ENCODE data around the gene C1QTNF8. TPM values are rescaled to one million over a fixed set of nuclear protein-coding genes. Genes with fewer than 3 reads are reported as not detected.

The C1QTNF8 gene
- total and polyA plus RNA-seq, 5 donors from 2014 or later = not detected

DNA sequence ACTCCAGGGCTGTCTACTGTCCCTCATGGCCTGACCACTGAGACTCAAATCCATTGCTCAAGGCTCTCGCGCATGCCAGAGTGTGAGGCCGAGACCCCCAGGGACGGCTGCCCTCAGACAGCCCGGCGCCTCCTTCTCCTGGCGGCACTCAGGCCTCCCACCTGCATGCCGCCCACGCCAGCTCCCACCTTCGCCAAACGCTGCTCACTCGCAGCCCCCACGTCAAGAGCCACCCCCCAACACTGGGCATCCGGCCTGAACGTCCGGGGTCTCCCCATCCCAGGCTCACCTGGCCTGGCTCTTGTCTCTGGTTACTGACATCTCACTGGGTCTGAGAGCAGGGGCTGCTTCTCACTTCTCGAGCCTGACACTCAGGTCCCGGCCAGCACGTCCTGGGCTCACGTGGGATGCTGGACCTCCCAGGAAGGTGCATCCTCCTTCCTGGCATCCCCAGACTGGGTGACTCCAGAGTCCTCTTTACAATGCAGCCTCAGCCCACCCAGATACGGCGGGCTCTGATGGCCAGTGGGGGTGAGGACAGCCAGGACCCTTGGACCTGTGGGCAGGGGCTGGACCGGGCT is 44.6 kb upstream of the C1QTNF8 start:
- DNase-seq = no peak
- no peak for ATAC-seq (ENCODE audit: low read depth in 2 of 2)
- Mint-ChIP-seq H3K9me3 (no peaks in the 10 kb centered on the region), H3K27ac (no peak overlapping the region), H3K36me3 (no peaks in the 10 kb centered on the region), H3K27me3 (peaks cover 4% of the 10 kb centered on the region), H3K4me3 (no peak overlapping the region), H3K4me1 (no peaks in the 10 kb centered on the region)
- Histone ChIP-seq H3K9me3 (ENCODE audit: control insufficient read depth in 2 of 2, low read length in 2 of 2) (no peaks in the 10 kb centered on the region), H3K27me3 (ENCODE audit: control insufficient read depth, insufficient read depth, low read length) (no peaks in the 10 kb centered on the region), H3K4me3 (ENCODE audit: low read depth, low read length) (no peak overlapping the region), H3K36me3 (ENCODE audit: control insufficient read depth, insufficient read depth, low read length) (no peaks in the 10 kb centered on the region), H3K27ac (ENCODE audit: insufficient read depth, low read length, poor library complexity, severe bottlenecking) (no peak overlapping the region), H3K4me1 (ENCODE audit: control insufficient read depth, insufficient read depth, low read length, poor library complexity, severe bottlenecking) (no peaks in the 10 kb centered on the region)

DNA sequence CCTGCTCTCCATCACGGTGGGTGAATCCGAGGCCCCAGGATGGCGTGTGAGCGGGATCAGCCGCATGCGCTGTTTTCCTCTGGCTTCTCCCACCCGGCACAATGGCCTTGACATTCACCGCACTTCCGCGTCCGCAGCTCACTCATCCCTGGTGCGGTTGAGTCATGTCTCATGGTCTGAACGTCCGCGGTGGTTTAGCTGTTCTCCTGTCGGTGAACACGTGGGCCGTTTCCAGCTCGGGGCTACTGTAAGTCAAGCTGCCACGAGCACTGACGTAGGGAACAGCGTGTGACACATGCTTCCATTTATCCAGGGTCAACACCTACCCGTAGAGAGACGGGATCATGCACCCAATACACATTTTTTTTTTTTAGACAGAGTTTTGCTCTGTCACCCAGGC is 41.6 kb upstream of the C1QTNF8 start:
- Histone ChIP-seq H3K4me3 (ENCODE audit: low read depth, low read length) (no peak overlapping the region), H3K4me1 (ENCODE audit: control insufficient read depth, insufficient read depth, low read length, poor library complexity, severe bottlenecking) (no peaks in the 10 kb centered on the region), H3K27me3 (ENCODE audit: control insufficient read depth, insufficient read depth, low read length) (no peaks in the 10 kb centered on the region), H3K27ac (ENCODE audit: insufficient read depth, low read length, poor library complexity, severe bottlenecking) (no peak overlapping the region), H3K9me3 (ENCODE audit: control insufficient read depth in 2 of 2, low read length in 2 of 2) (no peaks in the 10 kb centered on the region), H3K36me3 (ENCODE audit: control insufficient read depth, insufficient read depth, low read length) (no peaks in the 10 kb centered on the region)
- no peaks in the 10 kb centered on the region for H3K36me3 Mint-ChIP-seq
- H3K4me1 Mint-ChIP-seq = no peaks in the 10 kb centered on the region
- no peak overlapping the region for H3K27ac Mint-ChIP-seq
- H3K27me3 Mint-ChIP-seq = peaks cover 4% of the 10 kb centered on the region
- H3K9me3 Mint-ChIP-seq = no peaks in the 10 kb centered on the region
- DNase-seq = no peak
- ATAC-seq (ENCODE audit: low read depth in 2 of 2) = no peak
- no peak overlapping the region for H3K4me3 Mint-ChIP-seq

DNA sequence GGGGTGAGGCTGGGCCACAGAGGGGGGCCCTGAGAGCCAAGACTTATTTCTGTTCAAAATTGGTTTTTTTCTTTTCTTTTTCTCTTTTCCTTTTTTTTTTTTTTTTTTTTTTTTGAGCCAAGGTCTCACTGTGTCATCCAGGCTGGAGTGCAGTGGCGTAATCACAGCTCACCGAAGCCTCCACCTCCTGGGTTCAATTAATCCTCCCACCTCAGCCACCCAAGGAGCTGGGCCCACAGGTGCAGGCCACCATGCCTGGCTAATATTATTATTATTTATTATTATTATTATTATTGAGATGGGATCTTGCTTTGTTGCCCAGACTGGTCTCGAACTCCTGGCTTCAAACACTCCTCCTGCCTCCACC is 39.4 kb upstream of the C1QTNF8 start:
- no peak for ATAC-seq (ENCODE audit: low read depth in 2 of 2)
- Mint-ChIP-seq H3K27ac (no peak overlapping the region), H3K27me3 (peaks cover 4% of the 10 kb centered on the region), H3K9me3 (no peaks in the 10 kb centered on the region), H3K4me1 (no peaks in the 10 kb centered on the region), H3K36me3 (no peaks in the 10 kb centered on the region), H3K4me3 (no peak overlapping the region)
- Histone ChIP-seq H3K27me3 (ENCODE audit: control insufficient read depth, insufficient read depth, low read length) (no peaks in the 10 kb centered on the region), H3K4me1 (ENCODE audit: control insufficient read depth, insufficient read depth, low read length, poor library complexity, severe bottlenecking) (no peaks in the 10 kb centered on the region), H3K36me3 (ENCODE audit: control insufficient read depth, insufficient read depth, low read length) (no peaks in the 10 kb centered on the region), H3K27ac (ENCODE audit: insufficient read depth, low read length, poor library complexity, severe bottlenecking) (no peak overlapping the region), H3K4me3 (ENCODE audit: low read depth, low read length) (no peak overlapping the region), H3K9me3 (ENCODE audit: control insufficient read depth in 2 of 2, low read length in 2 of 2) (no peaks in the 10 kb centered on the region)
- DNase-seq = no peak

DNA sequence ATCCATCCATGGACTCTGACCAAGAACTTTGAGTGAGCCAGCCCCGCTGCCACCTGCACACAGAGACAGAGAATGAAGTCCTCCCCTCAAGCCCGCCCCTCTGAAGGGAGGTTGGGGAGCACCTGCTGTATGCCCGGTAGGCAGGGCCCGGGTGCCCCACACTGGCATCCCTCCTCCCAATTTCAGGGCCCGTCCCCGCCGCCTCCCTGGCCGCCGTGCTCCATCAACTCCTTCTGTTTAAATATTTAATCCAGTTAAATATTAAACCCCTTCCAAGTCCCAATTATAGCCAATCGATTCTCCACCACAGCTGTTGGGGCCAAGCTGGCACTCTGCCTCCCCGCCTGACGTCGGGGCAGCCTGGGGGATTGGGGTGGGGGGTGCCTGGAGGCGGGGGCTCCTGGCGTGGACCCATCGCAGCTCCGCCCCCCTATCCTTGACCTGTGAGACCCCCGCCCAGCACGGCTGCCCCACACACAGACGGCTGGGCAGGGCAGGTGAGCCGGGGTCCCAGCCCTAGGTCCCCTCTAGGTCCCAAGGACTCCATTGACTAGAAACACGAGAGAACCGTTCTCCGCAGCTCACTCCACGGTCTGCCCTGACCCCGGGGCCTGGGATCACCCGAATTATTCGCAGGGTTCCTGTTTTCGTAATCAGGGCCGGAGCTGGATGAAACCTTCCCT is 38.9 kb upstream of the C1QTNF8 start:
- no peaks in the 10 kb centered on the region for H3K36me3 ChIP-seq (ENCODE audit: control insufficient read depth, insufficient read depth, low read length)
- H3K27ac ChIP-seq (ENCODE audit: insufficient read depth, low read length, poor library complexity, severe bottlenecking) = no peak overlapping the region
- H3K9me3 ChIP-seq (ENCODE audit: control insufficient read depth in 2 of 2, low read length in 2 of 2) = no peaks in the 10 kb centered on the region
- Mint-ChIP-seq H3K27me3 (peaks cover 4% of the 10 kb centered on the region), H3K27ac (no peak overlapping the region), H3K9me3 (no peaks in the 10 kb centered on the region), H3K4me1 (no peaks in the 10 kb centered on the region), H3K36me3 (no peaks in the 10 kb centered on the region), H3K4me3 (no peak overlapping the region)
- no peak for DNase-seq
- no peak for ATAC-seq (ENCODE audit: low read depth in 2 of 2)
- no peaks in the 10 kb centered on the region for H3K27me3 ChIP-seq (ENCODE audit: control insufficient read depth, insufficient read depth, low read length)
- H3K4me3 ChIP-seq (ENCODE audit: low read depth, low read length) = no peak overlapping the region
- no peaks in the 10 kb centered on the region for H3K4me1 ChIP-seq (ENCODE audit: control insufficient read depth, insufficient read depth, low read length, poor library complexity, severe bottlenecking)

DNA sequence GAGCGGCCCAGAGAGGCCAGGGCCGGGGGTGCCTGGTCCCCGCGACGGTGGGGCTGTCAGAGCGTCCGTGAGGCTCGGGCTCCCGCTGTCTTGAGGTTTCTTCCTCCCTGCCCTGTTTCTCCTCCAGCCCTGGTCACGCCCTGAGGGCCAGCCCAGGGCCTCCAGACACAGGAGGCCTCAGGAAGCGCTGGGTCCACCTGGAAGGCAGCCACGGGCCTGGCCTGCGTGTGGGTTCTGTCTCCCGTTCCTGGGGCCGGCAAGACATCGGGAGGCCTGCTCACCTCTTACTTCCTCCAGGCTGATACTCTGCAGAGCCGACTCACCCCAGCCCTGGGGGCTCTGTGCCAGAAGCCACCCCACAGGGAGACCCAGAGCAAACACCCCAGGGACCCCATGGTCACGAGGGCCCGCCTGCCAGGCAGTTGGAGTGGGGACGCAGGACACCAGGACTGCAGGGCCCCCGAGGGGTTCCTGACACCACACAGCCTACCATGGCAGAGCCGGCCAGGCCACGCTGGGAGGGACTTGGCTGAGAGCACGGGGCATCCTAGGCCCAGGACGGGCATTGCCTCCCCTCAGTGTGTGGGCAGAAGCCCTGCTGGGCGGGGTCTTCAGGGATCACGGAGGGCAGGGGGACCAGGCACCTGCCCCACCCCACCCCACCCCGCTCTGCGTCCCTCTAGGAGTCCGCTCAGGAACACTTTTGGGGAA is 37.9 kb upstream of the C1QTNF8 start:
- H3K4me1 Mint-ChIP-seq = no peaks in the 10 kb centered on the region

DNA sequence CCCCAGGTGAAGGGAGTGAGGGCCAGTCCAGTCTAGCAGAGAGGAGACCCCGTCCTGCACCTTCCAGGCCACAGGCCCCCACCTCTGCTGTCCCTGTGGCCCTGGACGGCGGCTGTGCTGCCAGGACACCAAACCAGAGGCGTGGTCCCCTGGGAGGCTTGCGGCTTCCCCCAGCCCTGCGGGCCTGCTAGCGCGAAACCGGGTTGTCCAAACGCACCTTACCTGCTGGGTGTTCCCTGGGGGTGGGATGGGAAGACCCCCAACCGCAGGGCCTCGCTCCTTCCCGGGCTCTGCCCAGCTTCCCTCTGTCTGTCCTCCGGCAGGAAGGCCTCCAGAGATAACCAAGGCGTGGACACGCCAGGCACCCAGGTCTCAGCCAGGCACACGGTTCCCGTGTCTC is 37.2 kb upstream of the C1QTNF8 start:
- Mint-ChIP-seq H3K27me3 (no peaks in the 10 kb centered on the region), H3K4me1 (no peaks in the 10 kb centered on the region), H3K9me3 (no peaks in the 10 kb centered on the region), H3K4me3 (no peak overlapping the region), H3K27ac (no peak overlapping the region), H3K36me3 (no peaks in the 10 kb centered on the region)
- Histone ChIP-seq H3K4me1 (ENCODE audit: control insufficient read depth, insufficient read depth, low read length, poor library complexity, severe bottlenecking) (no peaks in the 10 kb centered on the region), H3K27me3 (ENCODE audit: control insufficient read depth, insufficient read depth, low read length) (no peaks in the 10 kb centered on the region), H3K4me3 (ENCODE audit: low read depth, low read length) (no peak overlapping the region), H3K36me3 (ENCODE audit: control insufficient read depth, insufficient read depth, low read length) (no peaks in the 10 kb centered on the region), H3K9me3 (ENCODE audit: control insufficient read depth in 2 of 2, low read length in 2 of 2) (no peaks in the 10 kb centered on the region), H3K27ac (ENCODE audit: insufficient read depth, low read length, poor library complexity, severe bottlenecking) (no peak overlapping the region)
- ATAC-seq (ENCODE audit: low read depth in 2 of 2) (no peak), DNase-seq (no peak)

More for the DNA sequence above, 37.9 kb upstream of the C1QTNF8 start:
- no peak overlapping the region for H3K27ac Mint-ChIP-seq
- H3K9me3 ChIP-seq (ENCODE audit: control insufficient read depth in 2 of 2, low read length in 2 of 2) = no peaks in the 10 kb centered on the region
- no peaks in the 10 kb centered on the region for H3K36me3 ChIP-seq (ENCODE audit: control insufficient read depth, insufficient read depth, low read length)
- H3K4me3 ChIP-seq (ENCODE audit: low read depth, low read length) = no peak overlapping the region
- ATAC-seq (ENCODE audit: low read depth in 2 of 2) (no peak), DNase-seq (no peak)
- no peaks in the 10 kb centered on the region for H3K9me3 Mint-ChIP-seq
- H3K36me3 Mint-ChIP-seq = no peaks in the 10 kb centered on the region
- H3K27me3 ChIP-seq (ENCODE audit: control insufficient read depth, insufficient read depth, low read length) = no peaks in the 10 kb centered on the region
- H3K4me1 ChIP-seq (ENCODE audit: control insufficient read depth, insufficient read depth, low read length, poor library complexity, severe bottlenecking) = no peaks in the 10 kb centered on the region
- H3K4me3 Mint-ChIP-seq = no peak overlapping the region
- peaks cover 2% of the 10 kb centered on the region for H3K27me3 Mint-ChIP-seq
- H3K27ac ChIP-seq (ENCODE audit: insufficient read depth, low read length, poor library complexity, severe bottlenecking) = no peak overlapping the region

DNA sequence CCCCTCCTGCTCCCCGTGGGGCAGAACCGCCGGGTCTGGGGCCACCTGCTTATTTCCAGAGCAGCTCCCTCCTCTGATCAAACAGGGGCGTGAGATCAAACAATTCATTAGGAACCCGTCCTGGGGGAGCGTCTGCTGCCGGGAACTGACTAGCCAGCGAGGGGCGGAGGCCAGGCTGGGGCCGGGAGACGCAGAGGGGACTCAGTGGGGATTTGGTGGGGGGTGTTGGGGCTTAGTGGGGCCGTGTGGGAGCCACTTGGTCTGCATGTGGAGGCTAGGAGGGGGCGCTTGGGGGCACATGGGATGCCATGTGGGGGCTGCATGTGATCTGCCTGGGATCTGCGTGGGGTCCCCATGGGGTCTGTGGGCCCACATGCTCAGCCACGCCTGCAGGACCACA is 36.4 kb upstream of the C1QTNF8 start:
- Histone ChIP-seq H3K27me3 (ENCODE audit: control insufficient read depth, insufficient read depth, low read length) (no peaks in the 10 kb centered on the region), H3K4me3 (ENCODE audit: low read depth, low read length) (no peak overlapping the region), H3K9me3 (ENCODE audit: control insufficient read depth in 2 of 2, low read length in 2 of 2) (no peaks in the 10 kb centered on the region), H3K27ac (ENCODE audit: insufficient read depth, low read length, poor library complexity, severe bottlenecking) (no peak overlapping the region), H3K4me1 (ENCODE audit: control insufficient read depth, insufficient read depth, low read length, poor library complexity, severe bottlenecking) (no peaks in the 10 kb centered on the region), H3K36me3 (ENCODE audit: control insufficient read depth, insufficient read depth, low read length) (no peaks in the 10 kb centered on the region)
- Mint-ChIP-seq H3K36me3 (no peaks in the 10 kb centered on the region), H3K4me3 (no peak overlapping the region), H3K27me3 (no peaks in the 10 kb centered on the region), H3K27ac (no peak overlapping the region), H3K9me3 (no peaks in the 10 kb centered on the region), H3K4me1 (no peaks in the 10 kb centered on the region)
- ATAC-seq (ENCODE audit: low read depth in 2 of 2) = no peak
- DNase-seq = no peak
